ENCODE measurements around the gene PTPRK.

The PTPRK gene

DNA sequence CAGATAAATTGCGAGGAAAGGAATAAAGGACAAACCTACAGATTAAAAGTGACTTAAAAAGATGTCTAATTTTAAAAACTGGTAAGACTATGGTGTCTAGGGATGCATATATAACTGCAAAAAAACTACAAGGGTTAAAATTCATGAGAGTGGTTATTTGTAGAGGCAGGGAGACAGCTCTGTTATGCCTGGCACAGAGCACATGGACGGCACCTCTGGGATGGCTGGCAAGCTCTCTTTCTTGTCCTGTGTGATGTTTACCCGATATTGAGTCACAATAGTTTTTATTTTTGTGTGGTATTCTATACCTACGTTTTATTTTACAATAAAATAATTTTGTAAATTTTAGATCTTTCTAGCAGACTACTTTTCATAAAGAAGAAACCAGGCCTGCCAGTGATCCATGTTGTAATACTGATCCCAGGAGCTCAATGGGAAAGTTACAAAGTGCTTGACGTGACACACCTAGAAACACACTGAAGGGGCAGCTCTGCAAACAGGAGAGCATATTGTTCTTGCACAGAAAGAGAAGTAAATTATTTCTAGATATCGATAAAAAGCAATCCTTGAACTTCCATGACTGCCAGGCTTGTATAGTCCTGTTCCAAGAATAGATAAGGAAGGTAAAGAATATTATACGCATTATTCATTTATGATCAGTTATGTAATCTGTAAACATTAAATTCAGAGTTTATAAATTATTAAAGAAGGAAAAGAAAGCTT lies 290.0 kb downstream of the PTPRK start:
- Histone ChIP-seq H3K27me3 (ENCODE audit: insufficient read depth, low read length) (no peaks in the 10 kb centered on the region), H3K79me2 (ENCODE audit: control insufficient read depth, insufficient read depth, low read length, unreplicated experiment) (no peaks in the 10 kb centered on the region), H3K27ac (ENCODE audit: low read depth, low read length) (no peak overlapping the region), H3K4me1 (ENCODE audit: control insufficient read depth, insufficient read depth, low read length, unreplicated experiment) (no peaks in the 10 kb centered on the region), H3K36me3 (ENCODE audit: insufficient read depth, low read length) (no peaks in the 10 kb centered on the region), H3K4me3 (ENCODE audit: low read depth, low read length) (no peak overlapping the region), H2AFZ (ENCODE audit: low read length, unreplicated experiment) (no peak overlapping the region)

DNA sequence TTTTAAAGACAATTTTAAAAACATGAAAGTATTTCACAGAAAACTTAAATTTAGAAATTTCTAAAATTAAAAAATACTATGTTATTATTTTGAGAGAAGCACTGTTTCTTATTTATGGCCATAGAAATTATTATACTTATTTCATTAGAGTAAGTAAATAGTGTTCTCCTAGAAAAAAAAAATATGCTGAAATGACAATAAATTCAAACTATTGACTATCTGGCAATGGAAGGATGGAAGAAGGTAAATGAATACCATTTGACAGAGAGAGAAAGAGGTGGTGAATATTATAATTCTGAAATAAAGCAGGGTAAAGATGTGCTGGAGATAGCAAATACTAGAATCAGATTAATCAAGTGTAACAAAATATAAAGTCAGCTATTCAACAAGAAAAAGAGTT lies 294.8 kb downstream of the PTPRK start:
- Histone ChIP-seq H3K4me3 (ENCODE audit: low read depth, low read length) (no peak overlapping the region), H3K27me3 (ENCODE audit: insufficient read depth, low read length) (no peaks in the 10 kb centered on the region), H3K36me3 (ENCODE audit: insufficient read depth, low read length) (no peaks in the 10 kb centered on the region), H3K4me1 (ENCODE audit: control insufficient read depth, insufficient read depth, low read length, unreplicated experiment) (no peaks in the 10 kb centered on the region), H3K79me2 (ENCODE audit: control insufficient read depth, insufficient read depth, low read length, unreplicated experiment) (no peaks in the 10 kb centered on the region), H2AFZ (ENCODE audit: low read length, unreplicated experiment) (no peak overlapping the region), H3K27ac (ENCODE audit: low read depth, low read length) (no peak overlapping the region)

DNA sequence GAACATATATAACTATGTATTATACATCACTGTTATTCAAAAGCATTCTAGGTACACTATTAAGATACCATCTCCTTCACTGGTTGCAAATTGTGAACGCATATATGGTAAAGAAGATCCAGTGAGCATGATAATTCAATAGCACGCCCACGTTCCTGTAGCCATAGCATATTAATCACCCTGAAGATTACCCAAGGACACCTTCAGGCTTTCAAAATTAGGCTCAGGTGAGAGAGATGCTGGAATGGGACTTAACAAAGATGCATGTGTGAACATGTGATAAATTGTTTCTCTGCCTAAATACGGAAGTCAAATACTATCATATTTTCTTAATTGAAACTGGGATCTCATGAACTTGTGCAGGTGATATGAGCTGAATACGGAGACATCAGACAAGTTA lies 303.5 kb downstream of the PTPRK start:
- peaks cover 10% of the 10 kb centered on the region for H3K36me3 ChIP-seq (ENCODE audit: insufficient read depth, low read length)
- no peaks in the 10 kb centered on the region for H3K4me1 ChIP-seq (ENCODE audit: control insufficient read depth, insufficient read depth, low read length, unreplicated experiment)
- no peaks in the 10 kb centered on the region for H3K27me3 ChIP-seq (ENCODE audit: insufficient read depth, low read length)
- H3K79me2 ChIP-seq (ENCODE audit: control insufficient read depth, insufficient read depth, low read length, unreplicated experiment) = no peaks in the 10 kb centered on the region
- H3K27ac ChIP-seq (ENCODE audit: low read depth, low read length) = no peak overlapping the region
- no peak overlapping the region for H3K4me3 ChIP-seq (ENCODE audit: low read depth, low read length)
- no peak overlapping the region for H2AFZ ChIP-seq (ENCODE audit: low read length, unreplicated experiment)

DNA sequence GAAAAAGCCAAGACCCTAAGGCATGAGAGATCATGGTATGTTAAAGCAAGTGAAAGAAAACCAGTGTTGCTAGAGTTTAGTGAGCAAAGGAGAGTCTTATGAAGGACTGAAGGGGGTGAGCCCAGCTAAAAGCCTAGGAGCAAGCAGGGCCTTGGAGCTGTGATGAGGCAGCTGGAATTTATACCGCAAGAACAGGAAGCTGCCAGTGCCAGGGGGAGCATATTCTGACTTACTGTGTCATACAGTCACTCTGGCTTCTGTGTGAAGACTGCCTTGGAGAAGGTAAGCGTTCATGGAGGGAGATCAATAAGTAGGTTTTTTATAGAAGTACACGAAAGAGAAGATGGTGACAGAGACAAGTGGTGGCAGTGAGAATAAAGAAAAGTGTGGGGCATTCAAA lies 310.6 kb downstream of the PTPRK start:
- H3K79me2 ChIP-seq (ENCODE audit: control insufficient read depth, insufficient read depth, low read length, unreplicated experiment) = no peaks in the 10 kb centered on the region
- H3K27me3 ChIP-seq (ENCODE audit: insufficient read depth, low read length) = no peaks in the 10 kb centered on the region
- H2AFZ ChIP-seq (ENCODE audit: low read length, unreplicated experiment) = no peak overlapping the region
- H3K27ac ChIP-seq (ENCODE audit: low read depth, low read length) = peak overlapping the region; percentile 42
- no peak overlapping the region for H3K4me3 ChIP-seq (ENCODE audit: low read depth, low read length)
- H3K36me3 ChIP-seq (ENCODE audit: insufficient read depth, low read length) = no peaks in the 10 kb centered on the region
- H3K4me1 ChIP-seq (ENCODE audit: control insufficient read depth, insufficient read depth, low read length, unreplicated experiment) = peaks cover 38% of the 10 kb centered on the region

DNA sequence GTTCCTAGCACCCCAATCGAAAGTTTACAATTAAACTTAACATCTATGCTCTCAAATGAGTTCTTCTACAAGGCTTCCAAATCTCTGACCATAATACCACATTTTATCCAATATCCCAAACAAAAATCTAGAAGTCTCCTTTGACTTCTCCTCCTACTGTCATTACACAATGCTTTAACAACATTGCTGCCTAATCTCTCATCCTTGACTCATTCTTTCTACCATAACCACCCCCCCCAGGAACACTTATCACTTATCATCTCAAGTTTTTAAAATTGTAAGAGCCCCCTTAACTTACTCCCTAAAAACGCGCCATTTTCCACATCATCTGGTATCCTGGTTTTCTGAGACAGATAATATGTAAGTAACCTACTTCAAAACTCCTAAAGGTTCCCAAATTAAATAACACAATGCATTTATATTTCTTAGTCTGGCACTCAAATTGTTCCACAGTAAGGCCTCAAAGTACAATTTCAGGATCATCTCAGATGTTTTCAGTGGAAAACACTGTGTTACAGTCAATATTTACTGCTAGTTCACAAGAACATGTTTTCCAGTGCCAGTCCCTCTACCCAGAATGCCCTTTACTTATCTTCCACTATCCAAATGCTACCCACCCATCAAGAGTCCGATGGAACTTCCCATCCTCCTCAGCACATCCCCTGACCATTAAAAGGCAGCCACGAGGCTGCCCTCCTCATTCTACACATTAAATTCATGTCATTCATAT lies 311.4 kb downstream of the PTPRK start:
- Histone ChIP-seq H3K27me3 (ENCODE audit: insufficient read depth, low read length) (no peaks in the 10 kb centered on the region), H3K79me2 (ENCODE audit: control insufficient read depth, insufficient read depth, low read length, unreplicated experiment) (no peaks in the 10 kb centered on the region), H3K27ac (ENCODE audit: low read depth, low read length) (peak overlapping the region; percentile 42), H3K4me3 (ENCODE audit: low read depth, low read length) (peak overlapping the region; percentile 55), H2AFZ (ENCODE audit: low read length, unreplicated experiment) (no peak overlapping the region), H3K4me1 (ENCODE audit: control insufficient read depth, insufficient read depth, low read length, unreplicated experiment) (peaks cover 44% of the 10 kb centered on the region), H3K36me3 (ENCODE audit: insufficient read depth, low read length) (no peaks in the 10 kb centered on the region)

DNA sequence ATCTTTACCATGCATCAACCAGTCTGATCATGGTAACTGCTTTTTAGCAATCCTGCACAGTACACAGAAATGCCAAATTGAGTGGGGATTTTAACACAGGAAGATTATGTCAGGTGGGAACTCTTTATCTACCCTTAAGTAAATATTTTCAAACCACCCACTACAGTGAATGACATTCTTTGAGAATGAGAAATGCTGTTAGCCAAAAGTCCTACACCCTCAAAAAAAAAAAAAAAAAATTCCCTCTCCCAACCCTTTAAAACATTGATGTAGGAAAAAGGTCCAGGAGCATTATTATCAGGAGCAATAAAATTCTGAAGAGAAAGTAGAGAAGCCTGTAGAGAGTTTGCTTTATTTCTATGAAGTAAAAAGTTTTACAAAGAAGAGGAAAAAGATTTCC lies 312.3 kb downstream of the PTPRK start:
- Histone ChIP-seq H3K4me3 (ENCODE audit: low read depth, low read length) (peak overlapping the region; percentile 55), H3K79me2 (ENCODE audit: control insufficient read depth, insufficient read depth, low read length, unreplicated experiment) (no peaks in the 10 kb centered on the region), H3K4me1 (ENCODE audit: control insufficient read depth, insufficient read depth, low read length, unreplicated experiment) (peaks cover 44% of the 10 kb centered on the region), H3K36me3 (ENCODE audit: insufficient read depth, low read length) (no peaks in the 10 kb centered on the region), H2AFZ (ENCODE audit: low read length, unreplicated experiment) (peak overlapping the region; percentile 39), H3K27me3 (ENCODE audit: insufficient read depth, low read length) (no peaks in the 10 kb centered on the region), H3K27ac (ENCODE audit: low read depth, low read length) (peak overlapping the region; percentile 42)

DNA sequence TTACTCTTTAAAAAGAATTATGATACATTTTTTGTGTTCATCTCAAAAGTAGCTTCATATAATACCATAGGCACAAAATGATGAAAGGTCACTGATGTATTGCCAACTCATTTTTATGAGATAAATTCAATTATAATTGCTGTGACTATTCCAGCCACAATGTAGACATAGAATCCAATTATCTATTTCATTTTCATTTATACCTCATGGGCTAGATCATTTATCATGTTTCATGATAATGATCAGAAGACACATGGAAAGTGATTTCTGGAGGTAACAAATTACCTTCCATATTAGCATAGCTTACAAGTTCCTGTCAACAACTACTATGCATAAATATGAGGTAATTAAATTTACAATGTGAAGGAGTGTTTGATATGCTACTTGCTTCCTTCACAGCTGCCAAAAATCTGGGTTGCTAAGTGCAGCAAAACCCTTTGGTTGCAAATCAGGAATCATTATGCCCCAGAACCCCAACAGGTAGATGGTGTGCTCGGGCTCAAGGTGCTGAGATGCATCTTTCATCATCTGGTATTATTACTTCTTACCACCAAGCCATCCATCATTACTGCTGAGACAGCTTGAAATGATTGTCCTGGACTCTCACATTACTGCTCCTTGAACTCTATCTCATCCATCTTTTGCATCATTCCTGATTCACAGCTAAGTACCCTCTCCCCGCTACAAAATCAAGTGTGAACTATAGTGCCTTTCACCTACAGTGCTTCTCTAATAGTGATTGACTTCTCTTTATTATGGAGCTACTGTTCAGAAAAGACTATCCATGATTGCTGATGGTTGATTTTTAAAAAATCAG lies 313.6 kb downstream of the PTPRK start:
- Histone ChIP-seq H3K79me2 (ENCODE audit: control insufficient read depth, insufficient read depth, low read length, unreplicated experiment) (no peaks in the 10 kb centered on the region), H2AFZ (ENCODE audit: low read length, unreplicated experiment) (no peak overlapping the region), H3K27ac (ENCODE audit: low read depth, low read length) (no peak overlapping the region), H3K4me1 (ENCODE audit: control insufficient read depth, insufficient read depth, low read length, unreplicated experiment) (peaks cover 44% of the 10 kb centered on the region), H3K36me3 (ENCODE audit: insufficient read depth, low read length) (no peaks in the 10 kb centered on the region), H3K4me3 (ENCODE audit: low read depth, low read length) (no peak overlapping the region), H3K27me3 (ENCODE audit: insufficient read depth, low read length) (no peaks in the 10 kb centered on the region)

DNA sequence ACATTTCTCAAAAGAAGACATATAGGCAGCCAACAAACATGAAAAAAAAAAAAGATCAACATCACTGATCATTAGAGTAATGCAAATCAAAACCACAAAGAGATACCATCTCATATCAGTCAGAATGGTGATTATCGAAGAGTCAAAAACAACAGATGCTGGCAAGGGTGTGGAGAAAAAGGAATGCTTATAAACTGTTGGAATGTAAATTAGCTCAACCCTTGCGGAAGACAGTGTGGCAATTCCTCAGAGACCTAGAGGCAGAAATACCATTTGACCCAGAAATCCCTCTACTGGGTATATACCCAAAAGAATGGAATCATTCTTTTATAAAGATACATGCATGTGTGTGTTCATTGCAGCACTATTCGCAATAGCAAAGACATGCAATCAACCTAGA lies 315.8 kb downstream of the PTPRK start:
- no peaks in the 10 kb centered on the region for H3K27me3 ChIP-seq (ENCODE audit: insufficient read depth, low read length)
- H3K4me3 ChIP-seq (ENCODE audit: low read depth, low read length) = no peak overlapping the region
- no peaks in the 10 kb centered on the region for H3K79me2 ChIP-seq (ENCODE audit: control insufficient read depth, insufficient read depth, low read length, unreplicated experiment)
- H3K4me1 ChIP-seq (ENCODE audit: control insufficient read depth, insufficient read depth, low read length, unreplicated experiment) = peaks cover 41% of the 10 kb centered on the region
- no peaks in the 10 kb centered on the region for H3K36me3 ChIP-seq (ENCODE audit: insufficient read depth, low read length)
- no peak overlapping the region for H2AFZ ChIP-seq (ENCODE audit: low read length, unreplicated experiment)
- H3K27ac ChIP-seq (ENCODE audit: low read depth, low read length) = no peak overlapping the region

DNA sequence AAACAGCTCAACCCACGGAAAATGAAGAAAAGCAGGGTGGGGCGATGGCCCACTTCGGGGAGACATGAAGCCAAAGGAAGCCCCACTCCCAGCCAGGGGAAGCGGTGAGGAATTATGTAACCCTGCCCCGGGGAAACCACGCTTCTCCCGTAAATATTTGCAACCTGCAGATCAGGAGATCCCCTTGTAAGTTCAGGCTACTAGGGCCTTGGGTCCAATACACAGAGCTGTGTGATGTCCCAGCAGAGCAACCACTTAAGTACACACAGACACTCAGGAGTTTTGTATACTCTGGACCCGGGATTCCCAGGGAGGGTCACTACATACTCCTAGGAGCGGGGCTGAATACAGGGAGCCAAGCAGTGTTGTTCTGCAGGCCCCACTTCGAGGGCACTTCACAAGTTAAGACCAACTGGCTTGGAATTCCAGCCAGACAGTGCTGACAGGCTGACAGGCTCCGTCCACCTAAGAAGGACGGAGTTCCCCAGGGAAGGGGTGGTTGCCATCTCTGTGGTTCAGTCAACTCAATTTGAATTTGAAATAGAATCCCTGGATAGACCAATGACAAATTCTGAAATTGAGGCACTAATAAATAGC lies 318.1 kb downstream of the PTPRK start:
- Histone ChIP-seq H3K4me3 (ENCODE audit: low read depth, low read length) (no peak overlapping the region), H3K27ac (ENCODE audit: low read depth, low read length) (no peak overlapping the region), H3K27me3 (ENCODE audit: insufficient read depth, low read length) (no peaks in the 10 kb centered on the region), H3K79me2 (ENCODE audit: control insufficient read depth, insufficient read depth, low read length, unreplicated experiment) (no peaks in the 10 kb centered on the region), H3K36me3 (ENCODE audit: insufficient read depth, low read length) (no peaks in the 10 kb centered on the region), H3K4me1 (ENCODE audit: control insufficient read depth, insufficient read depth, low read length, unreplicated experiment) (peaks cover 17% of the 10 kb centered on the region), H2AFZ (ENCODE audit: low read length, unreplicated experiment) (no peak overlapping the region)

DNA sequence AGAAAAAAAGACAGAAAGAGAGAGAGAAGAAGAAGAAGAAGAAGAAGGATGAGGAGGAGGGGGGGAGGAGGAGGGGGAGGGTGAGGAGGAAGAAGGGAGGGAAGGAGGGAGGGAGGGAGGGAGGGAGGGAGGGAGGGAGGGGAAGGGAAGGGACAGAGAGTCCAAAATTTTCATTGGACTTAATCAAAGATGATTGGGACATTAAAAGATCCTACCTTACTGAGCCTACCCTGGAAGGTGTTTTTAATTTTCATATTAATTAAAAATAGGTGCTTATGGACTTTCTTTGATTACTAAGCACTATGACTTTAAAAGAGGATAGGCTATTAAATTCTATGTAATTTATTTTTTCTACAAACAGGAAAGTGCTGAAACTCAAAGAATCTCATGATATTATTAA lies 319.6 kb downstream of the PTPRK start:
- Histone ChIP-seq H2AFZ (ENCODE audit: low read length, unreplicated experiment) (no peak overlapping the region), H3K79me2 (ENCODE audit: control insufficient read depth, insufficient read depth, low read length, unreplicated experiment) (no peaks in the 10 kb centered on the region), H3K27ac (ENCODE audit: low read depth, low read length) (no peak overlapping the region), H3K4me1 (ENCODE audit: control insufficient read depth, insufficient read depth, low read length, unreplicated experiment) (peaks cover 10% of the 10 kb centered on the region), H3K27me3 (ENCODE audit: insufficient read depth, low read length) (no peaks in the 10 kb centered on the region), H3K36me3 (ENCODE audit: insufficient read depth, low read length) (no peaks in the 10 kb centered on the region), H3K4me3 (ENCODE audit: low read depth, low read length) (no peak overlapping the region)
